ENCODE data around the gene RAPGEF5.
"Not testable (repeated sequence)": the region's sequence is repeated elsewhere in the genome, so short reads cannot be mapped to it uniquely, and the experiment has no call there.

The RAPGEF5 gene

GRCh38 chr7:22088827-22089226 is 268.1 kb downstream of the RAPGEF5 start:
- no peak for TF ChIP-seq CTCF (conservative IDR thresholded peaks at IDR 0.05)
- no peak for TF ChIP-seq ZFX (IDR thresholded peaks at IDR 0.05)
- H3K27ac ChIP-seq = no peak overlapping the region

- TF ChIP-seq CTCF (conservative IDR thresholded peaks at IDR 0.05) (no peak), ZFX (IDR thresholded peaks at IDR 0.05) (no peak)
- no peak overlapping the region for H3K27ac ChIP-seq
These were observed 269.1 kb downstream of the RAPGEF5 start for GRCh38 chr7:22087861-22088260.

- TF ChIP-seq ZFX (IDR thresholded peaks at IDR 0.05) = no peak
- H3K27ac ChIP-seq = peak overlapping the region; percentile 87
These were observed 273.2 kb downstream of the RAPGEF5 start for GRCh38 chr7:22083704-22084240.

GRCh38 chr7:22082886-22083703 is 273.9 kb downstream of the RAPGEF5 start:
- peak overlapping the region; percentile 87 for H3K27ac ChIP-seq
- TF ChIP-seq ZFX (IDR thresholded peaks at IDR 0.05) (no peak), CTCF (conservative IDR thresholded peaks at IDR 0.05) (peak; percentile 98)

- H3K27ac ChIP-seq = peak overlapping the region; percentile 87
- TF ChIP-seq CTCF (conservative IDR thresholded peaks at IDR 0.05) (no peak), ZFX (IDR thresholded peaks at IDR 0.05) (no peak)
These were observed 274.4 kb downstream of the RAPGEF5 start for GRCh38 chr7:22082553-22082885.

- H3K27ac ChIP-seq = not testable (repeated sequence)
These were observed 276.7 kb downstream of the RAPGEF5 start for GRCh38 chr7:22080219-22080618.

- not testable (repeated sequence) for H3K27ac ChIP-seq
These were observed 278.1 kb downstream of the RAPGEF5 start for GRCh38 chr7:22078872-22079271.

- TF ChIP-seq ZFX (IDR thresholded peaks at IDR 0.05) (no peak), CTCF (conservative IDR thresholded peaks at IDR 0.05) (no peak)
These were observed 281.4 kb downstream of the RAPGEF5 start for GRCh38 chr7:22075561-22075960.

GRCh38 chr7:22074897-22075296 is 282.1 kb downstream of the RAPGEF5 start:
- TF ChIP-seq CTCF (conservative IDR thresholded peaks at IDR 0.05) = no peak
- TF ChIP-seq ZFX (IDR thresholded peaks at IDR 0.05) = no peak
- 0 out of 2 replicates have a peak overlapping the region, but pooled peaks have one; percentile 45 for H3K27ac ChIP-seq

More at GRCh38 chr7:22075561-22075960, 281.4 kb downstream of the RAPGEF5 start:
- H3K27ac ChIP-seq = no peak overlapping the region

Data from C4-2B (cell line).